HuH-7 (cell line): Measurements from ENCODE around the gene GALNTL6.
"Not testable (repeated sequence)": the region's sequence is repeated elsewhere in the genome, so short reads cannot be mapped to it uniquely, and the experiment has no call there.

Source experiments
- DNase-seq: peaks from one replicate; pipeline ENCODE4 v3.0.0; 2011; ENCODE audit warnings: low spot score

The GALNTL6 gene

DNA sequence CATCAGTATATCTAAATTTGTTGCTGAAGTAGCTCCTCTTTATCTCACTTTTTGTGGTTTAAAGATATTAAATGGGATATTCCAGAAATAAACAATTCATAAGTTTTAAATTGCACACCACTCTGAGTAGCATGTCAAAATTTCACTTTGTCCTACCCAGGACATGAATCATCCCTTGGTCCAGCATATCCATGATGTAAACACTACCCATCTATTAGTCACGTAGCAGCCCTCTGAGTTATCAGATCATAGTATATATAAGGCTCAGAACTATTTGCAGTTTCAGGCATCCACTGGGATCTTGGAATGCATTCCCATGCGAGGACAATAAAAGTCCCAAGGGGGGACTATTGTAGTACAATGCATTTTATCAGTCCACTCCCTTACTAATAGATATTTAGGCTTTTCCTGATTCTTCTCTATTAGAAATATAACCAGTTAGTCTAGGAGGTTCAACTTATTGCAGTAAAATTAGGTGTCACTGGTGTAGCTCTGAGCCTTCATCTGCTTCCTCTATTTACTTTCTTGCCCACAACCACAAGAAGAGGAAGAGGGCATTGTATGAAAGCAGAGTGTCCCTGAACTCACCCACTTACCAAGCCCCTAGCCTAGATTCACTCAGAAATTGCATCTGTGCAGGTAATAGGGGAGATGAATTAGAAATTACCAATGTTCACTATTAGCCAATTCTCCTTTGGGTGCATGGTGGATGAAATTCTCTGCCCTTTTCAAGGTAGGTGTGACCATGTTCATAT is 945.6 kb downstream of the GALNTL6 start:
- no peak for DNase-seq

DNA sequence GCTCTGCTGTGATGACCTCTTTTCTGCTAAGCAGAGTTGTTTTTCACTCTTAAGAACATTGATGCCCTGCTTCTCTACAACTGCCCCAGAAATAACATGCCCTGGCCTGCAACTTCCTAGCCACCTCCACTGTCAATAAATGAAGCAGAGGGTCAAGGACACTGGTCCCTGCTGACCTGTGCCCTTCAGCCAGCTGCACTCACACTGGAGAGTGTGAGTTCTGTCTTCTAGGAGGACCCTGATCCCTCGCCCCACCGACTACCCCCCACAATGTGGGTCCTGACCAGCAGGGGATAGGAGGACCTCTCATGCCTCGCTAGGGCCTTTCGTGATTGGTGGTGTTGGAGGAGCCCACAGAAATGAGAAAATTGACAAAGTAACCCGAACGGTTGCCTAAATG is 947.3 kb downstream of the GALNTL6 start:
- no peak for DNase-seq

DNA sequence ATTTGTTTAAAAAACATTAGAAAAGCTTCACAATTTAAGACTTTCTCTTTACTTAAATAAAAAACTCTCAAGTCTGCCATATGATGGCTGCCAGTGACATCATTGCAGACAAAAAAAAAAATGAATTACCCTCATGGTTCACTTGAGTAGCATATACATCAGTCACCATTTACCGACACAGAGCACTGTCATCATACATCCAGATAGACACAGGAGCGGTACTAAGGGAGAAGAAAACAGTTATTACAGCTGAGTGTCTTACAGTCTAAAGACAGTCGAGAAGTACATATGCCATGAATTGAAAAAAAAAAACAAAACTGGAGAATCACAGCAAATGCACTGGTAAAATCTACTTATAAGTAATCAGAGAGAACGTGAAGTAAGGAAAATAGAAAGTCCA is 949.7 kb downstream of the GALNTL6 start:
- no peak for DNase-seq

DNA sequence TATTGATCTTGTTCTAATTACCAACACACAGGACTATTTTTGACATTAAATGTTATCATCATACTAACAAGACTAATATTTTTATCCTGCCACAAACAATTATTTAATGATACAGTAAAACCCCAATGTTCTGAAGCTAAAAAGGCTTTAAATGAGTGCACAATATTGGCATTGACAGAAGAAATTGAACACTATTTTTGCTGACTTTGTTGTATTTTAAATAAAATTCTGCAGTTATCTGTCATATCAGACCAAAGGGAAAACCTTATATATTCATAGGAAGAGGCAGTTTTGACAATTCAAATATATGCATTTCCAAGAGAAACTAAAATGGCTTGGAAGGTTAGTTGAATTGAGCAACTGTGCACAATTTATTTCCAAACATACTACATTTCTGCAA is 957.6 kb downstream of the GALNTL6 start:
- DNase-seq: no peak

DNA sequence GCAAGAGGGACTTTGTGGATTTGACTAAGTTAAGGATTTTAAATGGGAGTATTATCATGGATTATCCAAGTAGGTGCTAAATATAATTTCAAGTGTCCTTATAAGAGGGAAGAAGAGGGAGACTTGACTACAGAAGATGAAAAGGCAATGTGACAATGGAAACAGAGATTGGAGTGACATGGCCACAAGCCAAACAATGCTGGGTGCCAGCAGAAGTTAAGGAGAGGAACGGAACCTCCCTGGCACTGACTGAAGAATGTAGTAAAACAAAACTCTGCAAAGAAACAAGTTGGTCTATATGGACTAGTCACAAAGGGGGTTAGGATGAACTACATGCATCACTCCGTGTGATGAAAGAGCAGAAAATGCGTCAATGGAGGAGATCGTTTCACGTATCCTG is 959.6 kb downstream of the GALNTL6 start:
- no peak for DNase-seq

DNA sequence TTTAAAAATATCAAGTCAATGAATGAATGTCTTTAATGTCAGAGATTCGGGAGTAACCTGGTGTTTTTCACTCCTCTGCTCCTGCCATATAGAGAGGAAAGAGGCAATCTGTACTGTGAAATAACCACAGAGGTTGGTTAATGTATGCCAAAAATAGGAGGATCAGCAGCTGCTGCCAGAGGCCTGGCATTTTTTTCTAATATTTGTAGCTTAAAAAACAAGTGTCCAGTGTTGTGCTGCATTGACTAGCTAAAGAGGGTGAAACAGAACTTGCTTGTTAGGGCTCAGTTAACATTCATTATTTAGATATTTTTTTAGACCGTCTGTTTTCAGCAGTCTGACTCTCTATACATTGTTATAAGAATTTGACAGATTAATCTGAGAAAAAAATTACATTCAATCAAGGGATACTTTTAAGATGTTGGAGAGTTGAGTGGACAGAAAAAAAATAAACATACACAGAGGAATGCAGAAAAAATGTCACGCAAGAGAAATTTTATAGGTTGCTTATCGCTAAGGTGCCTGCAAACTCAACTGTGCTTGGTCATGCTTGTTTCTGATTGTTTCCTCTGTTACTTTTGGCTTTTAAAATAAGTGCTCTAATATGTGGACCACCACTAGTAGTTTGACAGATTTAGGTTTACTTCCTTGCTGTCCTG is 963.1 kb downstream of the GALNTL6 start:
- no peak for DNase-seq

DNA sequence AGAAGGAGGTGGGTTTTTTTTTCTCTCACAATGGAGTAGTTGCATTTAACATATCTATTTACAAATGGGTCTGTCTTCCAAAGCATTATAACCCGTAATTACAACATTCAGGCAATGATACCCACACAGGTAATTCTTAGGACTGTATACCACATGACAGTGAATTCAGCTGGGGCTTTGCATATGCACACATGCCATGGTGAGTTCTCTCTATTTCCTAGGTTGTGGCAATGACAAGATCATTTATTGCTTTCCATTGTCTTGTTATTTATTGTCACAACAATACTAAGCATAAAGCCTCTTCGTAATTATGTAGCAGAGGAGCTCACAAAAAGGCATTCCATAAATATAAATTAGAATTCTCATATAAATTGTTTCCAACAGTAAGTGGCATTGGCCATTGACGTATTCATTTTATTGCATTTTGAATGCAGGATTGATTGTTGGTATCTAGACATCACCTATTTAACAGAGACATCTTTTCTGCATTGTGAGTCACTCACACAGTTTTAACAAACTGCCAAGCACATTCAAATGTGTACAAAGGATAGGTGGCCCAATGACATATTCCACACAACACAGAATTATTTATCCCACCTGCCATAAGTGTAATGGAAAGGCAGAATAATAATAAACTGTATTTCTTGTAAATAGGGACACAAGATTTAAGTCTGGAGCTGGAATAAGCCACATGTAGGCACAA is 964.7 kb downstream of the GALNTL6 start:
- DNase-seq: no peak

DNA sequence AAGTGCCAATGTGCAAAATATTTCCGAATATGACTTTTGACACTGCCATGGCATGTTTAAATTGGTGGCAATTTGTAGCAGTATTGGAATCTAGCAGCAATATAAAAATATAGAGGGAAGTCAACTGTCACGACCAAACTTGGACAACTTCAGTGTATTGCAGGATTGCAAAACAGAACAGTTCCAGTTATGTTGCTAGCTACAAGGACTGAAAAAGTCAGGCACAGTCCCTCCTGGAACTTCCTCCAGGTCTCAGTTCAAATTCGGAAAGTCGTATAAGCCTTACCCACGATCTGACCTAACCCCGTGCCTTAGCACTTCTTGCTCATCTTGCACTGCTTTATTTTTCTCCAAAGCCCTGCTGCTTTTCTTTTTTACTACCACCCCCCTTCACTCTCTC is 965.4 kb downstream of the GALNTL6 start:
- DNase-seq: no peak

DNA sequence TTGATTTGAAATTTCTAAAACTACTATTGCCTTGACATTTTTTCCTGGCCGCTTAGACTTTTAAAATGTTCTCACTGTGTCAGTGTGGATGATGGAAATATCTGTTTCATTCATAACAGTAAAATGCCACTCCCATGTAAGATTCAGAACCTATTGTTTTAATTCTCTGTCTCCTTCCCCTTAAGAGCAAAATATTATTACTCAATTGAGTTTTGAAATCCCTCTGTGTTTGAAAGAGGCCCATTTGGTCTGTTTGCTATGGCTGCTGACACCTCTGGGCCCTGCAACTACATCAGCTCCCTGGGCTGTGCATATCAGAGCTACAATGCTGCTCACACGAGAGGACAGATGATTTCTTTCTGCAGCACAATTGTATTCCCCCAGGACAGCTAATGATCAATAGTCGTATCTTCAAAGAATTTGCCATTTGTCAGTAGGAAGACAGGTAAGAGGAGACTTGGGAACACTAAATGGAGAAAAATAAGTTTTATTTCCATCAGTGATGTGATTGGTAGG is 967.4 kb downstream of the GALNTL6 start:
- no peak for DNase-seq

DNA sequence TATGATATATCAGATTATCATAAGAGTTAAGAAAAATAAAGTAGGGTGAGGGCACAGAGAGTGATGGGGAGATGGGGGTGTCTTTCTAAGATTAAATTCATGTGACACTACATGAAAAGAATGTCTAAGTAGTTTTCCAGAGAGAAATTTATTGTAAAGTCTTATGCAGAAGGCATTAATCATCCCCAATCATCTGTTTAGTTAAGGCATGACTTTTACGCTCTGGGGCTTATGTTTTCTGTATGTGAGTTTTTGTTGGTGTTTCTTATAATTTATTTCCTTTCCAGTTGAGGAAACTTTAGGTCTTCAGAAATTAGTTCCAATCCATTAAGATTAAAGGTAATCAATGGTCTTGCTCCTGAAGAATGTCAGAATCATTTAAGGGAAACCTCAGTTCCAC is 972.4 kb downstream of the GALNTL6 start:
- DNase-seq: no peak

DNA sequence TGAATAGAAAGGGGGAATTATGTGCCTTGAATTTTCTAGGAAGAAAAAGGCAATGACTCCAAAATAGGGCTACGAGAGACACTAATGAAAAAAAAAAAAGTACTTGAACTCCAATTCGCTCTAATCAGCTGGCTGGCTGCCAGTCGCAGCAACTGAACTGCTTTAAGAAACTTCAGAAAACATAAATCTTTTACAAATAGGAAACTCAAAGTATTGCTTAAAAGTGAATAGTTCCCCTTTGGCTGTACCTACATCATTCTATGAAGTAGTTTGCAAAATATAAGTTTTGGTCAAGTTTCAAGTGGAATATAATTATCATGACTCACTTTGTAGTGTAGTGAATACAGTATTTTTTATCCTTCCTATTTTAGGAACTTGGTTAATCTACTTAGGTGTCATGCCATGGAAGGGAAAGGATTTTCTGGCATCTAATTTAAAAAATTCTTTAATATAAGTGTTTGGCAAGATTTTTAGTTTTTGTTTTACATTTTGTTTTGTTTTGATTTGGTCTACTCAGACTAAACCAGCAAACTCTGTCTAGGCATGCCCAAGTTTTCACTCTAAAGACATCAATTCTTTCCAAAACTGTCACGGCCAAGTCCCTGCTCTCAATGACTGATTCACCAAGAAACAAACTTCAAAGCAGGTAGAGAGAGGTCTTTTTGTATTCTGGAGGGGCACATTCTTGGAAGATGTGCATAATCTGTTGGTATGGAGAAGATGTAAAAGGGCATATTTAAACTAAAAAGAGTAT is 973.0 kb downstream of the GALNTL6 start:
- no peak for DNase-seq

DNA sequence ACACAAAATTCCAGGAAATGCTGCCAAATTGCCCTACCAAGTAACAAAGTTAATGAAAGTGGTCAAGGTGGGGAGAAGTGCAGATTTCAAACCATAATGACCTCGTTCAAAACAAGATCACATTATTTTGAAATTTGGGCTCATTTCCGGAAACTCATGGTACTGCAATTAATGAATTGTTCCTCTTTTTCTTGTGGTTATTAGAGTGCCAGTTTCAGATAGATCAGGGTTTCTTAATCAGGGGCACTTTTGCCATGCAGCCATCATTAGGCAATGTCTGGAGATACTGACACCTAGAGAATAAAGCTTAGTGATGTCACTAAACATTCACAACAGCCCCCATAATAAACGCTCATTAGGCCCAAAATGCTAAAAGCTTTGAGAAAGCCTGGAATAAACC is 973.9 kb downstream of the GALNTL6 start:
- DNase-seq: no peak

DNA sequence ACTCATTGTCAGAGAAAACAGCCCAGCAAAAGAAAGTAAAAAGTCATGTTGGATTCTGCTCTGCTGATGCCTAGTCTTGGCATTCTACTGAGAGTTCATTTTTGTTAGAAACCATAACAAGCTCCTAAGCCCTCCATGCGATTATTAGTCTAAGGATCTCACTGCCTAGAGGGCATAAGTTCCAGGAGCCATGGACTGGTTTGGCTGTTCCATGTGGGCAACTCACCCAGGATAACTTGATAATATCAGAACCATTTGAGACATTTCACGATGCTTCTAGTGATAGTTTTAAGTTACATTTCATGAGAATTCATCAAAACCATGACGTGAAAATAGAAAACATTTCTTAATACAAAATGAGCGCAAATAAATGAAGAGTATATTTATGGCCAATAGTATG is 978.6 kb downstream of the GALNTL6 start:
- DNase-seq: no peak

DNA sequence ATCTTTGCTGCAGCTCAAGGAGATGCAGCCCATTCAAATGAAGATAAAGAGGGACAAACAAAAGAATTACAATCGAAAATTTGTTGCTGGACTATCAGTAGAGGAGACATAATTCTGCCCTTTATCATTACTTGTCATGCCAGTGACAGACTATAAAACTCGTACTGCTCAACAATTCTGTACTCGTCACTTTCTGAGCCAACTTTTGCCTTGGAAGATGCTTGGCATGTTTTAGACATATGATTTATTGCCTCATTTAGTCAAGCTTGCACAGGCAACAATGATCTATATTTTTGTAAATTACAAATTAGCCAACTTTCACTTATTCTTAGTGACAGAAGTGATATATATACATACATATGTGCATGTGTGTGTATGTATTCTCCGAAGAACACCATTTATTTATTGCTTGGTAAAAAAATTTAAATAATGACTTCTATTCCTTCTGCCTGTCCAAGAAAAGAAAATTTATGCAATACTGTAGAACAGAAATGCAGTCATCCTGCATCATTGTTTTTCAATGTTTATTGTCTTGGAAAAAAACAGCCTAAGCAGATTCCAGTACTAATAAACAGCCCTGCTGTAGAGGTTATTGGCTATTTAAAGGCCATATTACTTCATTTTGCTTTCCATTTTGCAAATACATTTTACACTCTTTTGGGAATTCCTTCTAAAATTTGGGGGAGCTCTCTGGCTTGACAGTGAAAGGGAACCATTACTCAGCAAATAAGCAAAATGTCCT is 980.5 kb downstream of the GALNTL6 start:
- no peak for DNase-seq

DNA sequence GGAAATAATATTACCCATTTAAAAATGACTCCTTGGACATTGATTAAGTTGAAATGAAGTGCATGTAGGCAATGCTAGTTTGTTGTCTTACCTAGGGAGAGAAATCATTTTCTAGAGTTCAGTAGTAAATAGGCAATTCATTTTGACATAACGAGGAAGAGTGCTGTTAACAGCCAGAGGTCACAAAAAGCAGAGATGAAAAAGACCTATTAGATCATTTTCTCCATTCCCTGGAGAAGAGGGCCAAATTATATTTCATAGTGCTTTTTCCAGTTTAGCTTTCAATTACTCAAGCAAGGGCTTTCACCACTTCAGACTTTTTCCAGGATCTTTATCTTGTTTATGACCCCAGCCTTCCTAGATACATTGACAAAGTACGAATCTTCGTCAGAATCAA is 981.1 kb downstream of the GALNTL6 start:
- DNase-seq: no peak

DNA sequence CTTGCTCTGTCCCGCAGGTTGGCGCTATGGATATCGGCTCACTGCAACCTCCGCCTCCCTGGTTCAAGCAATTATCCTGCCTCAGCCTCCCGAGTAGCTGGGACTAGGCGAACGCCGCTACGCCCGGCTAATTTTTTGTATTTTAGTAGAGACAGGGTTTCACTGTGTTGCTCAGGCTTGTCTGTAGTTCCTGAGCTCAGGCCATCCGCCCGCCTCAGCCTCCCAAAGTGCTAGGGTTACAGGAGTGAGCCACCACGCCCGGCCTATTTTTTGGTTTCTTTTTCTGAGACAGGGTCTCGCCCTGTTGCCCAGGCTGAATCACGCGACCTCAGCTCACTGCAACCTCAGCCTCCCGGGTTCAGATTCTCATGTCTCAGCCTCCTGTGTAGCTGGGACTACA is 984.1 kb downstream of the GALNTL6 start:
- not testable (repeated sequence) for DNase-seq

DNA sequence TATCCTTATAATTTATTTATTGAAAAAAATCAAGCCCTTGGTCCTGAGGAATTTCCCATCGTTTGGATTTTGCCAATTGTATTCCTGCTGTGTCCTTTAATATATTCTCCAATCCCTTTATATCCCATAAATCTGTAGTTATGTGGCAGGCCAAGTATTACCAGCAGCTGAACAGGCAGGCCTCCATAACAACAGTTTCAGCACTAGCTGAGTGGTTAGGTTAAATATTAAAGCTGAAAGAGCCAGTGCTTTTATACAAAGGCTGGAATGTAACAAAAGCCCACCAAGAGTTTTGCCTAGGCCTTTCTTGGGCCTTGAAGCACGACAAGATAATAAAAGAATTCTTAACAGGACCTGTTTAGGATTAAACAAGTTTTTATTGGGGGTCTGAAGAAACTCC is 988.8 kb downstream of the GALNTL6 start:
- DNase-seq: no peak

DNA sequence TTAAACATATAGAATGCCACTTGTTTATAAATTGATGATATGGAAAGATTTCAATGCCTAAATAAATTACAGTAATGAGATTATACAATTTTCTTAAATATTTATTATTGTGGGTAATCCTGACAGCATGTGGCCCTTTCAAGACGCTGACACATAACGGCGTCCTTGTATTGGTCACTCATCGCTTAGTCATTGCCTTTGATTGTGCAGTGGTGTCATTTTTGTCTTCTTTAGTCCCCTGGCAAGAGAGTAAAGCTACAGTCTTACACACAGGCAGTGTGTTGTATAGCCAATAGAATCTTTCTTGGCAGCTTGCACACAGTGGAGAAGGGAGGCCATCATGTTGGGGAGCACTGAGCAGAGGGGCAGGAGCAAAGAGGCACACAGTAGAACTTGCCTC is 993.6 kb downstream of the GALNTL6 start:
- DNase-seq: no peak

DNA sequence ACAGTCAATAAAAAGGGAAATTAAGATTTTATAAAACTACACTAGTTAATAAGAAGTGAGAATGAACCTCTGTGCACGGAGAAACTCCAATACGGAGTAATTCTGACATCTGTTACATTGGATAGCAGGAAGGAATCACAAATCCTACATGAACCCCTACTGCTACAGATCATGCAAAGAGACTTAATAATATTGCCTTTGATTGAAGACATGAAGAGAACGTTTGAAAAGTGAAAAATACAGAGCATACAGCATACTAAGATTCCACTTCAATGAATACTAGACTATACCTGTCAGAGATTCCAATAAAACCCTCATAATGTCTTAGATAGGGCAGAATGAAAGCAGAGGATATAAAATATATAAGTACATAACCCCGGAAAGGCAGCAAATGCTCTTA is 995.0 kb downstream of the GALNTL6 start:
- DNase-seq: no peak

DNA sequence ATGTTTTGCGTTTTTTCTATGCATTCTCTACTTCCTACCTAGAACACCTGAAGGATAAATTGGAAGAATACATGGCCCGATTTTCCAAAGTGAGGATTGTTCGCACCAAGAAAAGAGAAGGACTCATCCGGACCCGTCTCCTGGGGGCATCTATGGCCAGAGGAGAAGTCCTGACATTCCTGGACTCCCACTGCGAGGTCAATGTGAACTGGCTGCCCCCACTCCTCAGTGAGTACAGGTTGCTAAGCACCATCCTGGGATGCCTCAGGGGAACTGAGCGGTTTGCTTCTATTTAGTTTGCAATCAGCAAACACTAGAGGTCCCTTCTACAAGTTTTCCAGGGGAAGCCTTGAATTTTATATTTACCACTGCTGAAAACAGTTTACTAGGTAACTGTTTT is 996.1 kb downstream of the GALNTL6 start:
- peak; percentile 10 for DNase-seq

DNA sequence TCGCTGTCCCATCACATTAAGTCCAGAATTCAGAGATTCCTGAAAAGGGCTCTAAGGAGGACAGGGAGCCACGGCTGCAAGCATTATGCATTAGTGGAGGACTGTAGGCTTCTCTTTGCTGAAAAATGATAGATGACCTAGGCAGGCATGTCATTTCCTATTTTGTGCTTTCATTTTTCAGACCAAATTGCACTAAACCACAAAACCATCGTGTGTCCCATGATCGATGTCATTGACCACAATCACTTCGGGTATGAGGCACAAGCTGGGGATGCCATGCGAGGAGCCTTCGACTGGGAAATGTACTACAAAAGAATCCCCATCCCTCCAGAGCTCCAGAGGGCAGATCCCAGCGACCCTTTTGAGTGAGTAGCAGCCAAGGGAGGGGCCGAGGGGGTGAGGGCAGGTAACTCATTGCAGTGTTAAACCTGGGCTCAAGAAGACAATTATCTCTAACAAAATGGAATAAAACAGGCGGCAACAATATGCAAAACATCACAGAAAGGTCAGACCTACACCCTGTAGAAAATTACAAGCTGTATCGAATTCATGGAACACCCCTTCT is 1000.2 kb downstream of the GALNTL6 start:
- DNase-seq: no peak
